Peyer's patch (tissue), 4 donors: ENCODE measurements around the gene ZSCAN25. TPM values are rescaled to one million over a fixed set of nuclear protein-coding genes. Genes with fewer than 3 reads are reported as not detected.

Experiments used
- DNase-seq, 3 donors: peaks; one replicate each; pipeline ENCODE4 v3.0.0-alpha.2; 2017 to 2019
- H3K27ac ChIP-seq, 4 donors: fragments of 200-600 bp; sonication (generic); one replicate each; pipeline ENCODE4 v1.5.1; 2016 to 2019
- H3K27me3 ChIP-seq, 2 donors: fragments of 200-600 bp; sonication (generic); one replicate each; pipeline ENCODE4 v1.5.1; 2019
- H3K36me3 ChIP-seq, 3 donors: fragments of 200-600 bp; sonication (generic); one replicate each; pipeline ENCODE4 v1.5.1; 2016 to 2019
- H3K4me1 ChIP-seq, 4 donors: fragments of 200-600 bp; sonication (generic); one replicate each; pipeline ENCODE4 v1.5.1; 2016 to 2019
- H3K4me3 ChIP-seq, 4 donors: fragments of 200-600 bp; sonication (generic); 1 replicate in 3 of 4; 2 replicates in 1 of 4; pipeline ENCODE4 v1.5.1; 2016 to 2019; ENCODE audit warnings: mild to moderate bottlenecking in 1 of 4
- H3K9me3 ChIP-seq, 4 donors: fragments of 200-600 bp; sonication (generic); one replicate each; pipeline ENCODE4 v1.5.1; 2016 to 2019; ENCODE audit warnings: mild to moderate bottlenecking in 1 of 4
- POLR2A ChIP-seq, 2 donors: fragments of 450-650 bp; IDR thresholded peaks; one replicate each; pipeline ENCODE4 v1.5.1; 2017; ENCODE audit warnings: antibody characterized with exemption in 2 of 2, mild to moderate bottlenecking in 2 of 2, moderate library complexity in 2 of 2
- total RNA-seq, 4 donors: library from RNA; depleted of rRNA; stranded (reverse); fragments of >200 nt; gene quantifications; one replicate each; pipeline ENCODE4 v1.1.0, GENCODE V29; 2016
- TF ChIP-seq, protein P1 (sequence below), 6 experiments: fragments of 450-650 bp in 4 of 6; fragments of 200-600 bp in 2 of 6; sonication (generic) in 1 of 6; IDR thresholded peaks; one replicate each; pipeline ENCODE4 v1.5.1; 2017 to 2019; ENCODE audit warnings: antibody characterized with exemption in 6 of 6, mild to moderate bottlenecking in 3 of 6, moderate library complexity in 1 of 6

The ZSCAN25 gene
- total RNA-seq, 4 donors from 2014 or later: 20.0 to 36.4 (median 31.9) TPM

DNA sequence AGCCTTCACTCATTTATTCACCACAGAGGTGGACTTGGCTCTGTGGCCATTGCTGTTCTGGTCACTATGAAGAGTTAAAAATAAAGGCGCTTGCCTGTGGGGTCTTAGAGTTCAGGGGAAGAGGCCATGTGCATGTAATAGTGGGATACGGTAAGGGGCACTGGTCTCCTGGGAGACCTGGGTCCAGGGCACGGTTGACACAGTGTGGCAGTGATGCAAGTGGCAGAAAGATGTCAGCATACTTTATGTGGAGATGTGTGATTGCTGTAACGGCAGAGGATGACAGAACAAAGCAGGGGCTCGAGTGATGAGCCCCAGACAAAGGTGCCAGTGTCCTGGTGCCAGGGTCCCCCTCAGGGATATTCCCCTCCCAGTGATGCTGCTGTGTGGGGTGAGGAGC lies 8.6 kb downstream of the ZSCAN25 start:
- DNase-seq: no peak
- Histone ChIP-seq H3K4me3 (no peak overlapping the region), H3K27me3 (no peaks in the 10 kb centered on the region), H3K27ac (no peak overlapping the region), H3K4me1 (peaks cover 0 to 7% (median 0%) of the 10 kb centered on the region in 4 donors), H3K36me3 (peaks cover 0 to 100% (median 0%) of the 10 kb centered on the region in 3 donors), H3K9me3 (no peaks in the 10 kb centered on the region)
- no peak for TF ChIP-seq POLR2A (IDR thresholded peaks at IDR 0.05)
- TF ChIP-seq, protein P1, sequence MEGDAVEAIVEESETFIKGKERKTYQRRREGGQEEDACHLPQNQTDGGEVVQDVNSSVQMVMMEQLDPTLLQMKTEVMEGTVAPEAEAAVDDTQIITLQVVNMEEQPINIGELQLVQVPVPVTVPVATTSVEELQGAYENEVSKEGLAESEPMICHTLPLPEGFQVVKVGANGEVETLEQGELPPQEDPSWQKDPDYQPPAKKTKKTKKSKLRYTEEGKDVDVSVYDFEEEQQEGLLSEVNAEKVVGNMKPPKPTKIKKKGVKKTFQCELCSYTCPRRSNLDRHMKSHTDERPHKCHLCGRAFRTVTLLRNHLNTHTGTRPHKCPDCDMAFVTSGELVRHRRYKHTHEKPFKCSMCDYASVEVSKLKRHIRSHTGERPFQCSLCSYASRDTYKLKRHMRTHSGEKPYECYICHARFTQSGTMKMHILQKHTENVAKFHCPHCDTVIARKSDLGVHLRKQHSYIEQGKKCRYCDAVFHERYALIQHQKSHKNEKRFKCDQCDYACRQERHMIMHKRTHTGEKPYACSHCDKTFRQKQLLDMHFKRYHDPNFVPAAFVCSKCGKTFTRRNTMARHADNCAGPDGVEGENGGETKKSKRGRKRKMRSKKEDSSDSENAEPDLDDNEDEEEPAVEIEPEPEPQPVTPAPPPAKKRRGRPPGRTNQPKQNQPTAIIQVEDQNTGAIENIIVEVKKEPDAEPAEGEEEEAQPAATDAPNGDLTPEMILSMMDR (IDR thresholded peaks at IDR 0.05): no peak

DNA sequence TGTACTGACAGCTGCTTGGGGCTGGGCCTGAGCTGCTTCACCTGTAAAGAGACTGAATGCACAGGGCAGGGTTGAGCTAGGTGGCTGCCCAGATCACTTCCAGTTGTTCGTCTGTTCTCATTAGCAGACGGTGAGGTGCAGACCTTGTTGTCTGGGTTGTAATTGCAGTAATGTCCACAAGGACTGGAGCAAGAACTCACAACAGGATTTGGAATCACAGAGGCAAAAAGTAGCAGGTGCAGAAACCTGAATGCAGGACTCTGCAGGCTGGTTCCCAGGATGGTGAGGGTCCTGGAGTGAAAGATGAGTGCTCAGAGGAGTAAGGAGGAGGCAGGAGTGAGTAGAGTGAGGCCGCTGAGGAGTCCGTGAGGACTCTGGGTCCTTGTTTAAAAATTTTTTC lies 9.2 kb downstream of the ZSCAN25 start:
- Histone ChIP-seq H3K27me3 (no peaks in the 10 kb centered on the region), H3K36me3 (peaks cover 0 to 100% (median 0%) of the 10 kb centered on the region in 3 donors), H3K27ac (no peak overlapping the region), H3K9me3 (no peaks in the 10 kb centered on the region), H3K4me3 (no peak overlapping the region), H3K4me1 (peaks cover 0 to 7% (median 0%) of the 10 kb centered on the region in 4 donors)
- DNase-seq: no peak
- TF ChIP-seq POLR2A (IDR thresholded peaks at IDR 0.05): no peak
- TF ChIP-seq, protein P1 (IDR thresholded peaks at IDR 0.05): no peak

DNA sequence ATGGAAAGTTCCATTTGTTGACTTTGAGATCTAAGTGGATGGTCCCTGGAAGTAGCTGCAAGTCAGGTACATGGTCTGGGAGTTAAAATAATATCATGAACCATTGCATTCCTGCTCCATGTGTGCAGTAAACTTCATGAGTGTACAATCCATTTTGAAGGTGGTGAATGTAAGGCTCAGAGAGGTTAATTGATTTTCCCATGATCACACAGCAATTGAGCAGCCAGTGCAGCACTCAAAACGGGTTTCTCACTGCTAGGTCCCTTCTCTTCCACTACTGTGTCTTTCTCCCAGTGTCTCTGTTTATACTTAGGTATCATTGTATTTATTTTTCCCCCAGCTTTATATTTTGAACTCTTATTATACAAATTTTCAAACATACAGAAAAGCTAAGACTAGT lies 9.9 kb downstream of the ZSCAN25 start:
- TF ChIP-seq, protein P1 (IDR thresholded peaks at IDR 0.05): no peak
- TF ChIP-seq POLR2A (IDR thresholded peaks at IDR 0.05): no peak
- Histone ChIP-seq H3K27me3 (no peaks in the 10 kb centered on the region), H3K4me3 (no peak overlapping the region), H3K36me3 (peaks cover 0 to 98% (median 0%) of the 10 kb centered on the region in 3 donors), H3K27ac (no peak overlapping the region), H3K9me3 (no peaks in the 10 kb centered on the region), H3K4me1 (peaks cover 0 to 7% (median 0%) of the 10 kb centered on the region in 4 donors)
- DNase-seq: no peak

DNA sequence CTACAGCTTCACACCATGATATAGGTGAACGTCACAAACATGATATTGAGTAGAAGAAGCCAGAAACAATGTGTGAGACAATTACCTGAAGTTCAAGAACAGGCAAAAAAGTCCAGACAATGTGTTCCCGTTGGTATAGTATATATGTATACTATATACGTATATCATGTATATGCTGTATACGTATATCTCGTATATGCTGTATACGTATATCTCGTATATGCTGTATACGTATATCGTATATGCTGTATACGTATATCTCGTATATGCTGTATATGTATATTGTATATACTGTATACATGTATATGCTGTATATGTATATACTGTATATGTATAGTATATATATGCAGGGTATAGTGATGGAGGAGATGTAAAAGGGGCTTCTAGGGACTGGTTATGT lies 10.8 kb downstream of the ZSCAN25 start:
- peaks cover 0 to 93% (median 0%) of the 10 kb centered on the region in 3 donors for H3K36me3 ChIP-seq
- no peak overlapping the region for H3K27ac ChIP-seq
- TF ChIP-seq, protein P1 (IDR thresholded peaks at IDR 0.05): no peak
- TF ChIP-seq POLR2A (IDR thresholded peaks at IDR 0.05): no peak
- no peaks in the 10 kb centered on the region for H3K9me3 ChIP-seq
- no peak overlapping the region for H3K4me3 ChIP-seq
- H3K4me1 ChIP-seq: peaks cover 0 to 7% (median 0%) of the 10 kb centered on the region in 4 donors
- H3K27me3 ChIP-seq: no peaks in the 10 kb centered on the region
- DNase-seq: no peak

DNA sequence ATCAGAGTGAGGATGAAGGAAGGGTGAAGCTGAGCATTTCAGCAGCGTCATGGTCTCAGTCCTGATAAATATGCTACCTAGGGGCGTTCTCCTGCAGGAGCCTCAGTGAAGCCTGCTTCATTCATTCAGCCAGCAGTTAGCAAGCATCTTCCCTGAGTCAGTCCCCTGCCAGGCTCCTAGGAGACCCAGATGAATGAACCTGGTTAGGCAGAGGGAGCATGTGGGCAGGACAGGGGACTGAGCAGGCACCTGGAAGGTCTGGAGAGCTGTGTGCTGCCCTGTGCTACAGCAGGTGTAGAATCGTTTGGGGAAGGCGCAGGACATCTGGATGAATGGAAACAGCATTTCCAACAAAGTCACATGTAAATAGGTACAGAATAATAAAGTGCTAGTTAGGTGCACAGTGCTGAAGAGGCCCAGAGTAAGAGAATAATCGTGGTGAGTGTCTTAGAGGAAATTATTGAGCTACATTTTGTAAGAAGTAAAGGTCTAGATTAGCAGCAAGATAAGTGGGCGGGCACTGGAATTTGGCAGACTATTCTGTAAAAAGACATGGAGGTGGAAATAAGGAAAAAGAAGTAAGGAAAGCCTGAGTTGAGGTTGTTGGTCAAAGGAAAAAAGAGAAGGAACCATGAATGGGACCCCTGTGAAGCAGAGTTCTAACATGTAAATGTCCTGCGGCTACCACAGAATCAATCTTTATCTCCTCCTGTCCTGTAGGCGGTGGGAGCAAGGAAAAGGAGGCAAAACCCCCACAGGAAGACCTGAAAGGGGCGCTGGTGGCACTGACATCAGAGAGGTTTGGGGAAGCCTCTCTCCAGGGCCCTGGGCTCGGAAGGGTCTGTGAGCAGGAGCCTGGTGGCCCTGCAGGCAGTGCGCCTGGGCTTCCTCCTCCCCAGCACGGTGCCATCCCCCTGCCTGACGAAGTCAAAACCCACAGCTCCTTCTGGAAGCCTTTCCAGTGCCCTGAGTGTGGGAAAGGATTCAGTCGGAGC lies 12.0 kb downstream of the ZSCAN25 start:
- Histone ChIP-seq H3K36me3 (peaks cover 0 to 93% (median 0%) of the 10 kb centered on the region in 3 donors), H3K27me3 (no peaks in the 10 kb centered on the region)
- TF ChIP-seq, protein P1 (IDR thresholded peaks at IDR 0.05): no peak
- TF ChIP-seq POLR2A (IDR thresholded peaks at IDR 0.05): no peak

More for the DNA sequence above, 12.0 kb downstream of the ZSCAN25 start:
- H3K27ac ChIP-seq: no peak overlapping the region
- H3K9me3 ChIP-seq: no peaks in the 10 kb centered on the region
- DNase-seq: no peak
- no peaks in the 10 kb centered on the region for H3K4me1 ChIP-seq
- H3K4me3 ChIP-seq: no peak overlapping the region
